Natural killer cell (primary cell): ENCODE measurements around the gene HEATR1. TPM values are rescaled to one million over a fixed set of nuclear protein-coding genes. Genes with fewer than 3 reads are reported as not detected.
"Not testable (repeated sequence)": the region's sequence is repeated elsewhere in the genome, so short reads cannot be mapped to it uniquely, and the experiment has no call there.

Source experiments
- ATAC-seq, 3 donors: fragments of 150-1000 bp in 2 of 3; fragments of 200-7000 bp in 1 of 3; cut with Tn5 transposase; 1 replicate in 1 of 3; 2 replicates in 2 of 3; pipeline ENCODE4 v1.10.0; 2021; ENCODE audit warnings: mild to moderate bottlenecking in 2 of 3, moderate library complexity in 2 of 3
- DNase-seq, 2 donors: peaks; one replicate each; pipeline versions ENCODE4 v3.0.0 to v3.0.0-alpha.2; 2013 to 2021; ENCODE audit warnings: mixed read lengths in 1 of 2
- H3K27ac ChIP-seq: one replicate; pipeline ENCODE4 v1.5.1; 2013; ENCODE audit warnings: mild to moderate bottlenecking, low read length
- H3K27me3 ChIP-seq: one replicate; pipeline ENCODE4 v1.6.1; 2013; ENCODE audit warnings: low read length; ENCODE audit not compliant: control insufficient read depth, insufficient read depth
- H3K36me3 ChIP-seq: one replicate; pipeline ENCODE4 v1.6.1; 2013; ENCODE audit warnings: low read length; ENCODE audit not compliant: control insufficient read depth, insufficient read depth
- H3K4me1 ChIP-seq: one replicate; pipeline ENCODE4 v1.6.1; 2013; ENCODE audit warnings: low read length; ENCODE audit not compliant: control insufficient read depth, insufficient read depth
- H3K4me3 ChIP-seq: one replicate; pipeline ENCODE4 v1.5.1; 2013; ENCODE audit warnings: low read length
- H3K9me3 ChIP-seq: one replicate; pipeline ENCODE4 v1.6.1; 2013; ENCODE audit warnings: low read length; ENCODE audit not compliant: control insufficient read depth, insufficient read depth
- H3K27ac Mint-ChIP-seq, 2 donors: one replicate each; pipeline ENCODE4 v1.8.0; 2022; ENCODE audit warnings: mild to moderate bottlenecking in 2 of 2, mixed read lengths in 2 of 2, moderate library complexity in 1 of 2
- H3K27me3 Mint-ChIP-seq, 2 donors: one replicate each; pipeline ENCODE4 v1.8.0; 2022; ENCODE audit warnings: low read depth in 2 of 2, mixed read lengths in 2 of 2
- H3K36me3 Mint-ChIP-seq: one replicate; pipeline ENCODE4 v1.8.0; 2022; ENCODE audit warnings: mixed read lengths
- H3K4me1 Mint-ChIP-seq, 2 donors: one replicate each; pipeline ENCODE4 v1.8.0; 2022; ENCODE audit warnings: mixed read lengths in 2 of 2
- H3K4me3 Mint-ChIP-seq: one replicate; pipeline ENCODE4 v1.8.0; 2022; ENCODE audit warnings: mild to moderate bottlenecking, moderate library complexity, mixed read lengths
- H3K9me3 Mint-ChIP-seq, 2 donors: one replicate each; pipeline ENCODE4 v1.8.0; 2022; ENCODE audit warnings: mixed read lengths in 2 of 2
- CTCF ChIP-seq: fragments of 200-600 bp; IDR thresholded peaks from one replicate; pipeline ENCODE4 v1.8.0; 2022; ENCODE audit warnings: antibody characterized with exemption
- WGBS: methylation state at CpG from one replicate; pipeline ENCODE4 v1.1.7; 2013; ENCODE audit warnings: missing lambda C conversion rate; ENCODE audit not compliant: insufficient coverage; 5-methylcytosine and 5-hydroxymethylcytosine counted together
- intact Hi-C: fragments of 100-400 bp; cut with micrococcal nuclease; formaldehyde crosslinking; loops from one replicate; pipeline ENCODE4 v1.14.2; 2022
- total RNA-seq, 4 donors: library from RNA; stranded (reverse); fragments of 120-200 nt in 1 of 4; gene quantifications; one replicate each; pipeline versions ENCODE4 v1.2.3 to v1.2.4, GENCODE V29; 2013 to 2022

The HEATR1 gene
- total RNA-seq, 3 donors from 2014 or later (not counting 1 experiment from before 2014, with no cell fraction given): 29.0 to 43.0 (median 35.3) TPM

DNA sequence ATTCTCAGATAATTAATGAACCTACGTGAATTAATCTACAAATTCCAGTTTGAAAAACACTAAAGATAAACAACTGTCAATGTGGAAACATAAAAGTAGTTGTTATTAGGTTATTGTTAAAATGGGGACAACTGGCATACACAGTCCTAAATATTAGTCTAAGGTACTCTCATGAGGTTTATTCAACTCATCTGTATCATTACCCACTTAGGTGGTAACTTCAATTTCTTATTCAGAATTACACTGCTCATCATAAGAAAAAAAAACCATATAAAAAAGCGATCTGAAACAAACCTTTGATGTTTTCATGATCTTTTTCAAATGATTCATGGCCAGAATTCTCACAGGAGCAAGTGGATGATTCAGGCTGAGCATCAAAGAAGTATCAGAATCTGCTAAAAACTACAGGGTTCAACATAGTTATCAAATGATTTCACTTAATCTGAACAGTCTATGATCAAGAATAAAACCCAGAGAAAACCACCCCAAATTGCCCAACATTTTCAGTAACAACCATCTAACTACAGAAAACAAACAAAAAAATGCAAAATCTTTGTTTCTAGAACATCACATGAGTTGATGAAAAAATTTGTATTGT is 13.7 kb downstream of the HEATR1 start:
- Mint-ChIP-seq H3K4me1 (no peaks in the 10 kb centered on the region), H3K27me3 (no peaks in the 10 kb centered on the region), H3K27ac (no peak overlapping the region)

DNA sequence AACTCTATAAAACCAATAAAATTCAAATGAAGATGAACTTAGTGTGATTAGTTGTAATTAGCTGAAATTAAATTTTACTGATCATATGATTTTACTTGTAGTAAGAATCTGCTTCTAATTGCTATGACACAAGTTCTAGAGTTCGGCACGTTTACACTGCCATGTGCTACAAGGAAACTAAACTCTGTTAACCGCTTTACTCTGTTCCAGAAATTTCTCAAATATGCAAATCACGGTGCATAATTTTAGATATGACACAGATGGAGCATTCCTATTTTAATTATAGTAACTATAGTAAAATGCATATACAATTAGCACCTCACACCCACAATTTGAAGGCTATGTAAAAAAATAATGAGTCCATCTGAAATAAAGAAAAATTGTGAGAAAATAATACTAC is 14.8 kb downstream of the HEATR1 start:
- no peaks in the 10 kb centered on the region for H3K9me3 Mint-ChIP-seq
- intact Hi-C loops: no loop called here
- WGBS: 86% methylated on average over 2 of the region's 4 CpGs
- TF ChIP-seq CTCF: no peak
- H3K4me1 Mint-ChIP-seq: no peaks in the 10 kb centered on the region
- H3K4me3 Mint-ChIP-seq: no peak overlapping the region
- H3K36me3 ChIP-seq: peaks cover 91% of the 10 kb centered on the region
- H3K4me1 ChIP-seq: no peaks in the 10 kb centered on the region
- H3K9me3 ChIP-seq: no peaks in the 10 kb centered on the region
- H3K27me3 ChIP-seq: no peaks in the 10 kb centered on the region
- DNase-seq (no peak), ATAC-seq (no peak)
- H3K36me3 Mint-ChIP-seq: peaks cover 50% of the 10 kb centered on the region
- H3K27ac Mint-ChIP-seq: no peak overlapping the region
- H3K27ac ChIP-seq: no peak overlapping the region
- H3K4me3 ChIP-seq: no peak overlapping the region
- no peaks in the 10 kb centered on the region for H3K27me3 Mint-ChIP-seq

More for the DNA sequence above, 13.7 kb downstream of the HEATR1 start:
- WGBS: 58% methylated on average over 1 of the region's 2 CpGs
- no peak overlapping the region for H3K4me3 Mint-ChIP-seq
- H3K27ac ChIP-seq: no peak overlapping the region
- no peak for ATAC-seq
- peaks cover 91% of the 10 kb centered on the region for H3K36me3 ChIP-seq
- H3K36me3 Mint-ChIP-seq: peaks cover 41% of the 10 kb centered on the region
- DNase-seq: no peak
- TF ChIP-seq CTCF: no peak
- no peaks in the 10 kb centered on the region for H3K4me1 ChIP-seq
- no peaks in the 10 kb centered on the region for H3K9me3 Mint-ChIP-seq
- H3K4me3 ChIP-seq: no peak overlapping the region
- intact Hi-C loops: no loop called here
- no peaks in the 10 kb centered on the region for H3K27me3 ChIP-seq
- H3K9me3 ChIP-seq: no peaks in the 10 kb centered on the region

- H3K36me3 ChIP-seq: peaks cover 67% of the 10 kb centered on the region
- Mint-ChIP-seq H3K4me3 (no peak overlapping the region), H3K27me3 (no peaks in the 10 kb centered on the region), H3K9me3 (no peaks in the 10 kb centered on the region), H3K36me3 (peaks cover 28% of the 10 kb centered on the region), H3K27ac (no peak overlapping the region), H3K4me1 (no peaks in the 10 kb centered on the region)
- no peak for TF ChIP-seq CTCF
- H3K27ac ChIP-seq: no peak overlapping the region
- no peaks in the 10 kb centered on the region for H3K27me3 ChIP-seq
- intact Hi-C loops: no loop called here
- DNase-seq (no peak), ATAC-seq (no peak)
- no peaks in the 10 kb centered on the region for H3K4me1 ChIP-seq
- H3K9me3 ChIP-seq: no peaks in the 10 kb centered on the region
- 93% methylated on average over 1 of the region's 2 CpGs for WGBS
- H3K4me3 ChIP-seq: no peak overlapping the region
Measured at GRCh38 chr1:236581528-236581927, 22.8 kb downstream of the HEATR1 start.

DNA sequence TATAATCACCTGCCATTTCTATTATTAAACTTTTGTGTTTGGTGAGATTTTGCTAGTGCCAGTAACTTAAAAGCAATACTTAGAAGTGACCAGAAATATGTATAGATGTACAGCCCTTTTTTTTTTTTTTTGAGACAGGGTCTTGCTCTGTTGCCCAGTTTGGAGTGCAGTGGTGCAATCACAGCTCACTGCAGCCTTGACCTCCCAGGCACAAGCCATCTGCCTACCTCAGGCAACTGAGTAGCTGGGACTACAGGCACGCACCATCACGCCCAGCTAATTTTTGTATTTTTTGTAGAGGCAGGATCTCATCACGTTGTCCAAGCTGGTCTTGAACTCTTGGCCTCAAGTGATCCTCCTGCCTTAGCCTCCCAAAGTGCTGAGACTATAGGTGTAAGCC is 23.9 kb downstream of the HEATR1 start:
- peaks cover 67% of the 10 kb centered on the region for H3K36me3 ChIP-seq
- H3K9me3 Mint-ChIP-seq, H3K27ac ChIP-seq, H3K27me3 Mint-ChIP-seq, H3K4me1 Mint-ChIP-seq, H3K27ac Mint-ChIP-seq, DNase-seq, ATAC-seq, H3K4me3 Mint-ChIP-seq, intact Hi-C loops, H3K9me3 ChIP-seq, H3K4me3 ChIP-seq, H3K27me3 ChIP-seq, H3K4me1 ChIP-seq: not testable (repeated sequence)
- 99% methylated on average over 3 of the region's 3 CpGs for WGBS
- peaks cover 31% of the 10 kb centered on the region for H3K36me3 Mint-ChIP-seq
